ENCODE measurements around the gene BMS1. TPM values are rescaled to one million over a fixed set of nuclear protein-coding genes. Genes with fewer than 3 reads are reported as not detected.

Gene BMS1
- total and polyA plus RNA-seq, 10 of the 15 experiments (the other 5 are each of a cell fraction or from before 2014, with no cell fraction given) = 7.6 to 33.6 (median 21.0) TPM

DNA sequence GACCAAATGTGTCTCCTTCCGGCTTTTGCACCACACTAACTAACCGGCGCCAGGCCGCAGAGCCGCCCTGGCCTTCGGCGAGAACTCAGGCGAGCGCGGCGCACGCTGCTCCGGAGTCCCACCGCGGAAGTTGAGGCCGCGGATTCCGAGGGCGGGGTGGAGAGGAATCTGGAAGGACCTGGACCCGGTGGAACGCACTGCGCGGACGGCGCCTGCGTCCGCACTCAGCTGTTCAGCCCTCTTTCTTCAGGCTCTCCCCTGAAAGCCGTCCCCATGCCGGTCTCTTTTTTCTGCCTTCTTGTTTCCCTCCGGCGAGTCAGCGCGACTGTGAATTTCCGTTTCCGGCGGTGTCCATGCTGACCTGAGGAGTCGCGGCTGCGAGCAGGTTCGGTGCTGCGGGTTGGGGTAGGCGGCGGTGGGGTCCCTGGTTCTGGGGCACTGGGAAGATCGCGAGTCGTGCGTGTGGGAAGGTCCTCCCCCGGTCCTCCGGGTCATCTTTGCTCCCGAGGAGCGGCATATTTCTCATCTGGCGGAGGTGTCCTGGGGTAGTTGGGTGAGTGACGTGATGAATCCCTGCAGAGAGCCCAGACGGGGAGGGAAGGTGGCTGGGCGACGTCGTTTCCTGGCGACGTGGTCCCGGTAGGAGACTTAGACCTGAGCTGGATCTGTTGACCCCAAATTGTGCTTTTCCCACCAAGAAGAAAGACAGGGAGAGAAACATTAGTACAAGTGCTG is at the start of gene BMS1 (continued):
- TF ChIP-seq LARP7 (IDR thresholded peaks at IDR 0.05) (peak; percentile 97), YY1 (IDR thresholded peaks at IDR 0.05; ENCODE audit: low read depth, low read length) (peak; percentile 95), IKZF2 (IDR thresholded peaks at IDR 0.05) (peak; percentile 54 to 66; a peak in 3 of 4 replicates), IKZF1 (conservative IDR thresholded peaks at IDR 0.05) (peak; percentile 93), PML (IDR thresholded peaks at IDR 0.05; ENCODE audit: low read length) (peak; percentile 89), HDAC6 (IDR thresholded peaks at IDR 0.05; ENCODE audit: unreplicated experiment) (no peak), MTA2 (IDR thresholded peaks at IDR 0.05; ENCODE audit: low read depth) (0 out of 2 replicates have a peak, but pooled peaks have one; percentile 29), SRF (IDR thresholded peaks at IDR 0.05; ENCODE audit: low read depth in 2 of 2, low read length in 2 of 2) (peak; percentile 85 to 90; a peak in 3 of 4 replicates), CREM (IDR thresholded peaks at IDR 0.05; ENCODE audit: low read depth) (peak; percentile 74), ZSCAN29 (IDR thresholded peaks at IDR 0.05) (peak; percentile 73; the same call in 1 of the 2 replicates), ETV6 (conservative IDR thresholded peaks at IDR 0.05 in 1 of 2, IDR thresholded peaks at IDR 0.05 in 1 of 2; ENCODE audit: borderline replicate concordance in 1 of 2, low read depth in 1 of 2) (0 out of 4 replicates have a peak, but pooled peaks of 1 of the 2 experiments have one; percentile 33), FOXK2 (IDR thresholded peaks at IDR 0.05) (peak; percentile 56; the same call in 1 of the 2 replicates)
- TF ChIP-seq, protein P1, sequence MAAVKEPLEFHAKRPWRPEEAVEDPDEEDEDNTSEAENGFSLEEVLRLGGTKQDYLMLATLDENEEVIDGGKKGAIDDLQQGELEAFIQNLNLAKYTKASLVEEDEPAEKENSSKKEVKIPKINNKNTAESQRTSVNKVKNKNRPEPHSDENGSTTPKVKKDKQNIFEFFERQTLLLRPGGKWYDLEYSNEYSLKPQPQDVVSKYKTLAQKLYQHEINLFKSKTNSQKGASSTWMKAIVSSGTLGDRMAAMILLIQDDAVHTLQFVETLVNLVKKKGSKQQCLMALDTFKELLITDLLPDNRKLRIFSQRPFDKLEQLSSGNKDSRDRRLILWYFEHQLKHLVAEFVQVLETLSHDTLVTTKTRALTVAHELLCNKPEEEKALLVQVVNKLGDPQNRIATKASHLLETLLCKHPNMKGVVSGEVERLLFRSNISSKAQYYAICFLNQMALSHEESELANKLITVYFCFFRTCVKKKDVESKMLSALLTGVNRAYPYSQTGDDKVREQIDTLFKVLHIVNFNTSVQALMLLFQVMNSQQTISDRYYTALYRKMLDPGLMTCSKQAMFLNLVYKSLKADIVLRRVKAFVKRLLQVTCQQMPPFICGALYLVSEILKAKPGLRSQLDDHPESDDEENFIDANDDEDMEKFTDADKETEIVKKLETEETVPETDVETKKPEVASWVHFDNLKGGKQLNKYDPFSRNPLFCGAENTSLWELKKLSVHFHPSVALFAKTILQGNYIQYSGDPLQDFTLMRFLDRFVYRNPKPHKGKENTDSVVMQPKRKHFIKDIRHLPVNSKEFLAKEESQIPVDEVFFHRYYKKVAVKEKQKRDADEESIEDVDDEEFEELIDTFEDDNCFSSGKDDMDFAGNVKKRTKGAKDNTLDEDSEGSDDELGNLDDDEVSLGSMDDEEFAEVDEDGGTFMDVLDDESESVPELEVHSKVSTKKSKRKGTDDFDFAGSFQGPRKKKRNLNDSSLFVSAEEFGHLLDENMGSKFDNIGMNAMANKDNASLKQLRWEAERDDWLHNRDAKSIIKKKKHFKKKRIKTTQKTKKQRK (IDR thresholded peaks at IDR 0.05; ENCODE audit: low read depth, low read length) = no peak
- TF ChIP-seq, protein P2, sequence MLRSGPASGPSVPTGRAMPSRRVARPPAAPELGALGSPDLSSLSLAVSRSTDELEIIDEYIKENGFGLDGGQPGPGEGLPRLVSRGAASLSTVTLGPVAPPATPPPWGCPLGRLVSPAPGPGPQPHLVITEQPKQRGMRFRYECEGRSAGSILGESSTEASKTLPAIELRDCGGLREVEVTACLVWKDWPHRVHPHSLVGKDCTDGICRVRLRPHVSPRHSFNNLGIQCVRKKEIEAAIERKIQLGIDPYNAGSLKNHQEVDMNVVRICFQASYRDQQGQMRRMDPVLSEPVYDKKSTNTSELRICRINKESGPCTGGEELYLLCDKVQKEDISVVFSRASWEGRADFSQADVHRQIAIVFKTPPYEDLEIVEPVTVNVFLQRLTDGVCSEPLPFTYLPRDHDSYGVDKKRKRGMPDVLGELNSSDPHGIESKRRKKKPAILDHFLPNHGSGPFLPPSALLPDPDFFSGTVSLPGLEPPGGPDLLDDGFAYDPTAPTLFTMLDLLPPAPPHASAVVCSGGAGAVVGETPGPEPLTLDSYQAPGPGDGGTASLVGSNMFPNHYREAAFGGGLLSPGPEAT (IDR thresholded peaks at IDR 0.05; ENCODE audit: low read depth) = peak; percentile 97
